ENCODE measurements around the gene PHACTR3.

- TF ChIP-seq CTCF (IDR thresholded peaks at IDR 0.05) (no peak), EP300 (IDR thresholded peaks at IDR 0.05) (no peak), POLR2A (IDR thresholded peaks at IDR 0.05) (no peak)
Measured at GRCh38 chr20:59729506-59729905, 125.2 kb downstream of the PHACTR3 start.
